Measurements from ENCODE around the gene CDKN2B-AS1.

The CDKN2B-AS1 gene

DNA sequence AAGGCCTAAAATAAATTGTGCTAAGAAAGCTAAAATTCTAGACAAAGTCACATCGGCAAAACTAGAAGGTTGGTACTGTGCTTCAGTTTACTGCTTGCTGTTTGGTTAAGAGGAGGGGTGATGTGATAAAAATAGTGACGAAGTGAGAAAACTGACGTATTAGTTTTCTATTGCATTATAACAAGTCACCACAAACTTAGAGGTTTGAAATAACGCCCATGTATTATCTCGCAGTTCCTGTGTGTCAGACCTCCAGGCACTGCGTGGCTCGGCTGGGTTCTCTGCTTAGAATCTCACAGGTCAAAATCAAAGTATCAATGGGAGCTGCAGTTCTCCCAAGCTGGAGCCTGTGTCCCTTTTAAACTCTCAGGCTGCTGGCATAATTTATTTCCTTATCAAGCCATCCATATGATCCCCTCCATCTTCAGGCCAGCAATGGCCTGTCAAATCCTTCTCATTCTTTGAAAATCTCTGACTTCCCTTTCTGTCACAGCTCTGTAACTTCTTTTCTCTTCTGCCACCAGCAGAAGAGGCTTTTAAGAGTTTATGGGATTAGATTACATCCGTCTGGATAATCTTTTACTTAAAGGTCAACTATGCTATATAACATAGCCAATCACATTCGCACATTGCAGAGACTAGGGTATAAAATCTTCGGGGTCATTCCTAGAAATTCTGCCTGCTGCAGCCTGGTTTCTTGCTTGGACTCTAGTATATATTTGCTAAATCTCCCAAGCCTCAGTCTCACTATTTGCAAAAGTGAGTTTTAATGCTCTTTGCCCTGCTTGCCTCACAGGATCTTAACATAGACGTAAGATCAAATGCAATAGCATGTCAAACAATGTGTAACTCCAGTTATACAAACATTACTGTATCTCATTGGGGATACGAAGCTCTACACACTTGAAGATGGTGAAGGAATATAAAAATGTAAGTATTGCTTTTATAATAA is 118.6 kb downstream of the CDKN2B-AS1 start:
- TF ChIP-seq GATA2 (IDR thresholded peaks at IDR 0.05; ENCODE audit: low read depth, low read length) (no peak), GATA3 (IDR thresholded peaks at IDR 0.05; ENCODE audit: low read depth, low read length) (no peak)

DNA sequence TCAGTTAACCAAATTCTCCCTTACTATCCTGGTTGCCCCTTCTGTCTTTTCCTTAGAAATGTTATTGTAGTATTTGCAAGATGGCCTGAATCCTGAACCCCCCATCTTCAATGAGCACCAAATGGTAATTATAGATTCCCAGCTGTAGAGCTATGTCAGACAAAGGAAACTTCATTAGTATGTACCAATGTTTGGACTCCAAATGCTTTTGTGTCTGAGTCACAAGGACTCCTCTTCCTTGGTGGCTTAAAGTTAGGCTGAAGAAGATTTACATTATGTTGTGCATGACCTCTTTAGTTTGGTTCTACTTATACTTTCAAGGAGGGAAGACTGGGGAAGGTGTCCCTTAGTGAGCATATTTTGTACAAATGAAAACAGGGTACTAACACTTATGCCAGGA is 120.4 kb downstream of the CDKN2B-AS1 start:
- TF ChIP-seq GATA2 (IDR thresholded peaks at IDR 0.05; ENCODE audit: low read depth, low read length) = no peak
- no peak for TF ChIP-seq GATA3 (IDR thresholded peaks at IDR 0.05; ENCODE audit: low read depth, low read length)

DNA sequence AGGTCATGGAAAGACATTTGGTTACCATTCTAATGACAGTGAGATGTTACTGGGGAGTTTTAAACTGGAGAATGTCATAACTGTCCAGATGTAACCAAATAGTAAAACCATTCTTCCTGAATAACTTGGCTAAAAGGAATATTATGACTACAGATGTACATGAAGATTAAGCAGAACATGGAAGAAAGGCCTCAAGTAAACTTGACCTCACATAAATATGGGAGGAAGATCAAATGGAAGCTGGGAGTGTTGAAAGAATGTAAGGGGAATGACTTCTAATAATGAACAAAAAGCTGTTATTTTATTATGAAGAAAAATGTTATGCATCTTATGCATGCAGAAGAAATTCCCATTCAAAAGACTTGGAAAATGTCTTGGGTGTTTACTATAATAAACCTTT is 122.2 kb downstream of the CDKN2B-AS1 start:
- TF ChIP-seq GATA3 (IDR thresholded peaks at IDR 0.05; ENCODE audit: low read depth, low read length) (no peak), GATA2 (IDR thresholded peaks at IDR 0.05; ENCODE audit: low read depth, low read length) (no peak)

DNA sequence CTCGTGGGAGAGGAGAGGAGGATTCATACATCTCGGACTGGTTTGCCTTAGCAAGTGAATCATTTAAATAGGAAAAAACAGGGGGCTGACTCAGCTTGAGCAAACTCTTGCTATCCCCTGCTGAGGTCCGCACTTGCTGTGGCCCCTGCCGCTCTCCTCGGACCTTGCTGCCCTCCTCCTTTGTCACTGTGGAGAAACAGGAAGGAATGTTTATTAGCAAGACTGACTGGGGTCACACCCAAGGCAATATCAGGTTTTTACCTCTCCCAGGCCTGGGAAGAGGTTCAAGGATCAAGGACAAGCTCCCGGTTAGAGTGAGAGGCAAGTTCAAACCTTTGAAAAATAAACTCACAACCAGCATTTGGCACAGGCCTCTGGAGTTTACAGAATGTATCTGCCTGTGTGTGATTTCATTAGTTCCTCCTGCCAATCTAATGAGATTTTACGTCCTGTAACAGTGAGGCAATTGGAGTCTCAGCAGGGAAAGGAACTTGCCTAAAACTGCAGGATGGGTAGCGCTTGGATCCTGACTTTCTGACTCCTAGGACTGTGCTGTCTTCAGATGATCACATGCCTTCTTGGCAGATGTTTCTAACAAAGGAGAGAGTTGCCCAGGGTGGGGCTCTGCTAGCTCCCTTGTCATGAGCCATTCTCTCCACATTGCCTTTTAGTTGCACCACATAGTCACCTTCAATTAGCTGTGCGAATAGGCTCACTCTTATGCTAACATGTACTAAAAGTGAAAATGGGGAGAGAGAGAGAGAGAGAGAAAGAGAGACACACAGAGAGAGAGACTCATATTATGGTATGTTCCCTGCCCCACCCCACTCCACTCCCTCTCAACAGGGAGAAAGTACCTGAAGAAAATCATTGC is 123.2 kb downstream of the CDKN2B-AS1 start:
- TF ChIP-seq GATA2 (IDR thresholded peaks at IDR 0.05; ENCODE audit: low read depth, low read length) (no peak), GATA3 (IDR thresholded peaks at IDR 0.05; ENCODE audit: low read depth, low read length) (no peak)

DNA sequence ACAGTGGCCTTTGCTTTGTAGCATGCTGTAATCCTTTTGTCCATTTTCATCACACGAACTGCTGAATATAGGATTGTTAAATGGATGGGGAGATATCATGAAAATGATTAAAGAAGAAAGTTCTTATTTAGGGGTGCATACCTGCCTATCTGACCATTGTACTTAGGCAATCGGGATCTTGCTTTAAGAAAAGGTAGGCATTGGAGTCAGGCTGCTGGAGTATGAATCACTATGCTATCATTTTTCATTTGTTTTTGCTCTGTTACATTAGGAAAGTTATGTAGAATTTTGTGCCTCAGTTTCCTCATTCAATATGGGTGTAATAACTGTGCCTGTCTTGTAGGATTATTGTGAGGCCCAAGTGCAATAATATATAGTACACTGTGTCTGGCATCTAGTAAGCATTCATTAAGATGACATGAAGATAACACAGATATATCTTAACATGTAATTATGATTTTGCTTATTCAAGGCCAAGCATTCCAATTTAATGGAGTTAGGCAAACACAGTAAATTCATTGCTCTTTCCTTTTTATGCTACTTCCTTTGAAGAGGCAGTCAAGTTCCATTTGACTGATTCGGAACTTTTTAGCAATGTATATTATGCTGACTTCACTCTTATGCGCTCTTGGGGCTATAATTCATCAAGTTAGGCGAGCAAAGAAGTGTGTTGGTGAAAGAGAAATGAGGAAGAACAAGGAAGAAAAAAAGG is 124.4 kb downstream of the CDKN2B-AS1 start:
- TF ChIP-seq GATA2 (IDR thresholded peaks at IDR 0.05; ENCODE audit: low read depth, low read length) (no peak), GATA3 (IDR thresholded peaks at IDR 0.05; ENCODE audit: low read depth, low read length) (no peak)

DNA sequence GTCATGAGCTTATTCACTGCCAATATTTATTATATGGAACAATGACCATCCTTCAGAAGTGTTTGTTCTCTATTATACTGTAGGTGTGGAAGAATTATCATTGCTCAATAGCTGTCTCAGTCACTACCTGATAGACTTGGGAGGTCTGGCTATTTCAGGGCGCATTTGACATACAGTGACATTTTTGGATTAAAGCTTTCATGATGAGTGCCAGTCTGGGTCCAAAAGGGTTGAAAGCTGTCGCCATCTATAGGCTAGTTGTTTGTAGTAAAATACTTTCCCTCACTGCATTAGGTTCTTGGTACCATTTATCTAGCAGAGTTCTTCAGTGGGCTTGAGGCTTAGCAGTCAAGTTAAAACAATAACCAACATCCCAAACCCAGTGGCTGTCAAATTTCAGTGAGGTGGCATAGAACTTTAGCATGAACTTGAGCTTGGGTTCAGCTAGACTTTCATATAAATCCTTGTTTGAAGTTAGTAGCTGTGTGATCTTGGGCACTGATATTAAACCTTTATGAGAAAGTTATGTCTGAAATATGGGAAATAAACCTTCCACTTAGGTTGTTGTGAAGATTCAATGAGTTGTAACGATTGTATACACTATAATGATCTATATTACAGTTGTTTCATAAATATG is 125.0 kb downstream of the CDKN2B-AS1 start:
- TF ChIP-seq GATA2 (IDR thresholded peaks at IDR 0.05; ENCODE audit: low read depth, low read length) = no peak
- no peak for TF ChIP-seq GATA3 (IDR thresholded peaks at IDR 0.05; ENCODE audit: low read depth, low read length)

DNA sequence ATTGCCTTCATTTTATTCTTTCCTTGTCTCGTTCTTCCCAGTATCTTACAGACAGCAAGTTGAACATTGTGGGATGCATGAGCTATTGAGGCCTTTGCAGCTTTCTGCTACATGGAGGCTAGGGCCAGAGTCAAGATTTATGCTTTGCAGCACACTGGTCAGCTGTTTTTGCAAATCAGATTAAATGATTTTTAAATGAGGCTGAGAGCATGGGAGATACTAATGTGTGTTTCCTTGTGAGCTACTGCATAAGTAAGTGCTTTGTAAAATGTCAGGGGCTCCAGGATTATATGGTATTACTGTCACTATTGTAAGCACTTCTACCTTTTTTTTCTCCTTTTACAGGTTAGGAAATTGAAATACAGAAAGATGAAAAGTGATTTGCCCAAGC is 125.6 kb downstream of the CDKN2B-AS1 start:
- no peak for TF ChIP-seq GATA3 (IDR thresholded peaks at IDR 0.05; ENCODE audit: low read depth, low read length)

DNA sequence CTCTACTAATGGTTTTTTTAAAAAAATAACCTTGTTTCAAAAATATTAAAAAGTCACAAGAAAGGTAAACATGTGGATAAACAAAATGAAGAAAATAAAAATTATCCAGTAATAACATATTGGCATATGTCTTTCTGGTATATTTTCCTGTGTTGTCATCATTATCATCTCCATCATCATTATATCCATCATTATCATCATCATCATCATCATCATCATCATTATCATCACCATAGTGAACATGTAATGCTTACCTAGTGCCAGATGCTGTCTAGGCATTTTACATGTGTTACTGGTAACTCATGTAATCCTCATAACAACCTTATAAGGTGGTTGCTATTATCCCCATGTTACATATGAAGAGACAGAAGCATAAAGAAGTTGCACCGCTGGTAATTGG is 126.0 kb downstream of the CDKN2B-AS1 start:
- no peak for TF ChIP-seq GATA3 (IDR thresholded peaks at IDR 0.05; ENCODE audit: low read depth, low read length)
- TF ChIP-seq GATA2 (IDR thresholded peaks at IDR 0.05; ENCODE audit: low read depth, low read length) = no peak

DNA sequence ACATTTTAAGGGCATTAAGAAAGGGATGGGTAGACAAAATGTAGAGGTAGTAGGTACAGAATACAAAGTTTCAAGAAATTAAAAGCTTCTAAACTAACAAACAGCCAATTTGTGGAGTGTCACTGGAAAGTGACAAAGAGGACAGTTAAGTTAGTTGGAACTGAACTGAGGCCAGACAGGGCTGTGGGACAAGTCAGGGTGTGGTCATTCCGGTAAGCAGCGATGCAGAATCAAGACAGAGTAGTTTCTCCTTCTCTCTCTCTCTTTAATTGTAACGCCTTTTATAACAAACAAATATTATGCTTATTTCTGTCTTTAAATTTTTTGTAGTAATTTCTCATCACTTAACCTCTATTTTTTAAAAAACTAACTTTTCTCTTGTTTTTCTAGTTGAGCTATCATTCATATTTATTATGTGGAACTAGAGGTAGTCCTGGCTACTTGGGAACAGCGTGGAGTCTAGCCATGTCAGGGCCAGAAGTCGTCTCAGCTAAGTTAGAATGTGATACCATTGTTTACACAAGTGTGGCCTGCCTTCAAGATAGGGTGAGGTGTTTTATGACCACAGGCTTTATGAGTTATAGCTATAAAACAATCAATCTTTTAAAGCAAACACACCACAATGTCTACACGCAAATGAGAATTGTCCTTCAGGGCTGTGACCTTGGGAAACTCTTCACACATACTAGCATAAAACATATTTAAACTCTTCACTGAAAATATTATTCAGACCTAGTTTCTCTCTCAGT is 129.8 kb downstream of the CDKN2B-AS1 start:
- no peak for TF ChIP-seq GATA3 (IDR thresholded peaks at IDR 0.05; ENCODE audit: low read depth, low read length)
- no peak for TF ChIP-seq GATA2 (IDR thresholded peaks at IDR 0.05; ENCODE audit: low read depth, low read length)

DNA sequence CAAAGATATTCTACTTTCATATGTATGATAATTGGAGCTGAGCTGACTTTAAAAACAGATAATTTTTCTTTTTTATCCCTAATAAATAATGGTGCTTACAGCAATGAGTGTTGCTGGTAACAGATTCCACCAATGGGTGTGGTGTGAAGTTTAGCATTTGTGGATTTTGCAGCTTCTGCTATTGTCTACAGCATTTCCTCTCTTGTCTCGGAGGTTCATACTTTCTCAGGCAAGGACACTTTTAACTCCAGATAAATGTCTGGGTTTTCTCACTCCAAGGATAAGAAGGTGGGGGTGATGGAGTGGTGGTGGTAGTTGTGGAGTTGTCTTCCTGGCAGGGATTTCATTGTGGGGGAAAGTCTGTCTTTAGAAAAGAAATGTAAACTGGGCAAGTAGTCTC is 134.5 kb downstream of the CDKN2B-AS1 start:
- TF ChIP-seq GATA3 (IDR thresholded peaks at IDR 0.05; ENCODE audit: low read depth, low read length) (no peak), GATA2 (IDR thresholded peaks at IDR 0.05; ENCODE audit: low read depth, low read length) (no peak)

DNA sequence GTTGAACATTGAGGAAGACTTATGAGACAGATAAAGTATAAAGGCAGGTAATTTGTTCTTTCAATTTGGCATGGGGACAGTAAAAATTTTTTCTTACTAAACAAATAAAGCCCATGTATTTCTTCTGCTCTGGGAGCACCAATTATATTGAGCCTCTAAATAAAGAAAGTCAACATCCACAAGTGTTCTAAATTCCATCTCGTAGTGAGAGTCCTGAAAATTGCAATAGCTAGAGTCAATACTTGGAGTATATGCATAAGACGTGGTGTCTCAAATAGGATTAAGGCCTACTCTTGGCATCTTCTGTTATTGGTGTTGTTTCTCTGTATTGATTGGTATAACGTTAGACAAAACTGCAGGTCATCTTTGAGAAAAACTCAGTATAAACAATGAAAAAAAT is 135.0 kb downstream of the CDKN2B-AS1 start:
- TF ChIP-seq GATA2 (IDR thresholded peaks at IDR 0.05; ENCODE audit: low read depth, low read length) (no peak), GATA3 (IDR thresholded peaks at IDR 0.05; ENCODE audit: low read depth, low read length) (no peak)

DNA sequence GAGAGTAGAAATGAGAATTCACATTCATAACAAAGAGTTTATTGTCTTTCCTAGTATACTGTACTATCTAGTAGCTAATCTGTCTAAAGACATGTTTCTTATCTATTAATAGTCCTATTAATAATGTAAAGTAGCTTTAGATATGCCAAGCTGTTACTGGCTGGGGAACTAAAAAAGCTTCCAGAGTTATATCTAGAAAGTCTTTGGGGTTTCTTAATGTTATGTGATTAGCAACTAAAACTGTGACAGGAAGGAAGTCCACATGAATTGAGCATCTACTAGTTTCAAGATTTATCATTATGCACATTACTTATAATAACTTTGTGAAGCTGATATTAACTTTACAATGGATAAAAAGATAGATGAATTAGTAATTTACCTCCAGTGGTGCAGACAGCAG is 137.2 kb downstream of the CDKN2B-AS1 start:
- TF ChIP-seq GATA3 (IDR thresholded peaks at IDR 0.05; ENCODE audit: low read depth, low read length) (no peak), GATA2 (IDR thresholded peaks at IDR 0.05; ENCODE audit: low read depth, low read length) (no peak)

DNA sequence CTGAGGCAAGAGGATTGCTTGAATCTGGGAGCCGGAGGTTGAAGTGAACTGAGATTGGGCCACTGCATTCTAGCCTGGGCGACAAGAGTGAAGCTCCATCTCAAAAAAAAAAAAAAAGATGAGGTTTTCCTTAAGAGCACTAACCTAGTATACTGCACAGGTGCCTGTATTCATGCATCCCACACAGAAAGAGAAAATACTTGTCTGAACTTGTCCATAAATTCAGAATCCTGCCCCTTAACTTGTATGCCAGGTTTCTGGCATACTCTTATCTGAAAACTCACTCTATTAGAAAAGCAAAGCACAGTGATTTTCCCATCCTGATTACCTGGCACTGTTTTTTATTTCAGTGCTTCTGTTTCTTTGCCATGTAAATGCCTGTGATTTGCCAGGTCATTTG is 139.8 kb downstream of the CDKN2B-AS1 start:
- TF ChIP-seq GATA2 (IDR thresholded peaks at IDR 0.05; ENCODE audit: low read depth, low read length) (no peak), GATA3 (IDR thresholded peaks at IDR 0.05; ENCODE audit: low read depth, low read length) (no peak)
